Central memory CD4-positive, alpha-beta T cell (primary cell): ENCODE measurements around the gene KIAA1328.
"Not testable (repeated sequence)": the region's sequence is repeated elsewhere in the genome, so short reads cannot be mapped to it uniquely, and the experiment has no call there.

Experiments
- DNase-seq: peaks from one replicate; pipeline ENCODE4 v3.0.0; 2022
- total RNA-seq, 3 experiments: gene quantifications; one replicate each; lab custom pipeline; 2026; lab: John Stamatoyannopoulos, UW

The KIAA1328 gene
- total RNA-seq, result 6.7 to 27.2 (median 15.0) reads per million in 3 experiments

DNA sequence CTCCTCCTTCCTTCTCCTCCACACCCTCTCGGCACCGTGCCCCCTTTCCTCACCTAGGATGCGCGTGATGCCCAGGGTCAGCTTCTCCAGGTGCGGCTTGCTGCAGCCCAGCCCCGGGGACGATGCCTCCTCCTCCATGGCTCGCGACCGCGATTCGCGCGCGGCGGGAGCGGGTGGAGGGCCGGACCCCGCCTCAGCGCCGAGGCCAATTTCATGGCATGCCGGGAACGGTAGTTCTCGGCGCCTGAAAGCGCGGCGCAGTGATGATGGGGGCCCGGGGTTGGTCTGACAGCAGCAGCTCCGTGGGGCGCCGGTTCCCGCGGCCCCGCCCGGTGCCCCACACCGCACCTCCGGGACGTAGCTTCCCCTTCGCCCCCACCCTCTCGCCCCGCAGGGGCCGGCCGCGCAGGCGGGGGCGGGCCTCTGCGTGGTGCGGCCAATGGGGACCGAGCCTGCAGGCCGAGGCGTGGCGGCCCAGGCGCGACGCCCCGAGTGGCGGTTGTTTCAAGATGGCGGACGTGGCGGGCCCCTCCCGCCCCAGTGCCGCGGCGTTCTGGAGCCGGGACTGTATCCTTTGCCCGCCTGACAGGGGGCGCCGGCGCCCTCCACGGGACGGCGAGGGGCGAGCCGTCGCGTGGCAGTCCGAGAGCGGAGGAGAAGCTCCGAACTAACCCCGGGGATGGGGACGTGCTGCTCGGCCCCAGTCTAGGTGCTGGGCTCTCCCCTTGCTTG is at the start of gene KIAA1328, which contains the start of gene TPGS2:
TSS of gene KIAA1328 (plus strand) at position 498 of the 732 bp plus-strand sequence. CDS start at position 510, 12 bp downstream.
TSS of gene TPGS2 (minus strand) at position 373 of the 732 bp plus-strand sequence. CDS start at position 138, 235 bp downstream.
- DNase-seq, result peak; percentile 86

- no peak for DNase-seq
These were observed 48.2 kb upstream of the KIAA1328 start for GRCh38 chr18:36780748-36781147.

DNA sequence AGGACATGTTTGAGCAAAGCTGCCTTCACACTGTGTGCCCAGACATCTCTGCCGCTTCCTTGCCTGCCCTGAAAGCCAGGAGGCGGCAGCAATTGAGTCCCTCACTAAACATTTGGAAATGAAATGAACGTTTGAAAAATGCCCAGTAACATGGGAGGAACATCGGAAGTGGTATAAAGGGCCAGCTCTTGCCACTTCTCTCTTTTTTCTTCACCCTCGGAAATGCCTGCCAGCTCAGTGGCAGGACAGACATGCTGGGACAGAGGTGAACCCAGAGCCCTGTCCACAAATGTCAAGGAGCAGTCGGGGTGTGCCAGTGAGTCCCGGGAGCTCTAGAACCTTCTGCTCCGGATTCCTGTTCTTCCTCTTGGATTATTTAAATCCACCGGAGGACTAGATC is 46.2 kb upstream of the KIAA1328 start:
- no peak for DNase-seq

GRCh38 chr18:36783792-36784191 is 45.1 kb upstream of the KIAA1328 start:
- DNase-seq, result no peak

DNA sequence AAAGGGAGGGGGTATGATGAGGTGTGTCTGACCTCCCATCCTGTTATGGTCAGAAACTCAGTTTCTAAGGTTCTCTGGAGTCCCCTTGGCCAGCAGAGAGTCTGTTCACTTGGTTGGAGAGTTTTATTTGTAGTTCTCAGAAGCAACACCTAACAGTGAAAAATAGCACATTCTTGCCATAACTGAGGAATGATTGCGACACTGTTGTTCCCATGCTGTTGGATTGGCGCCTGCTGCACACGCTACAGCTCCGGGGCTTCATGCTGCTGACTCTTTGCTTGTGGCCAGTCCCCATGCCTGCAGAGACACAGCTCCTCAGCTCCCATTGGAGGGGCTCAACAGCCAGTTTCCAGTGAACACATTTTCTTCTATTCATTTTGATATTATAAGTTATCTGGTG is 42.2 kb upstream of the KIAA1328 start:
- no peak for DNase-seq

- no peak for DNase-seq
These were observed 36.2 kb upstream of the KIAA1328 start for GRCh38 chr18:36792634-36793283.

- no peak for DNase-seq
These were observed 30.0 kb upstream of the KIAA1328 start for GRCh38 chr18:36798738-36799473.

GRCh38 chr18:36805105-36805504 is 23.8 kb upstream of the KIAA1328 start:
- DNase-seq, result no peak

DNA sequence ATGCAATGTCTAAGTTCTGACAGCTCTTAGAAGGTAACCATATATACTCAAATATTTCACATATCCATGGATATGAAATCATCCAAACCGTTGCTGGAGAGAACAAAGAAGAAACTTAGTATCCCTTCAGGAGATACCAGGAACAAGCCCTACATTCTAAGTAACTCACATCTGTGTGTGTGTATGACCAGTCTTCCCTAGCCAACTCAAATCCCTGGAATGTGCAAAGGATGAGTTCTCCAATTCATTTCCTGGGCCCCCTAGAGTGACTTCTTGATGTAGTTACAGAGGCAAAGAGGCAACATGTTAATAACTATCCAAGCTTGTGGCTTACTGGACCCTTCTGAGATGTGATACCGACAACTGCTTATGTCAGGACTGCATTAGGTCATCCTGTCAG is 20.2 kb upstream of the KIAA1328 start:
- no peak for DNase-seq

GRCh38 chr18:36809590-36810381 is 19.1 kb upstream of the KIAA1328 start:
- peak; percentile 51 for DNase-seq

DNA sequence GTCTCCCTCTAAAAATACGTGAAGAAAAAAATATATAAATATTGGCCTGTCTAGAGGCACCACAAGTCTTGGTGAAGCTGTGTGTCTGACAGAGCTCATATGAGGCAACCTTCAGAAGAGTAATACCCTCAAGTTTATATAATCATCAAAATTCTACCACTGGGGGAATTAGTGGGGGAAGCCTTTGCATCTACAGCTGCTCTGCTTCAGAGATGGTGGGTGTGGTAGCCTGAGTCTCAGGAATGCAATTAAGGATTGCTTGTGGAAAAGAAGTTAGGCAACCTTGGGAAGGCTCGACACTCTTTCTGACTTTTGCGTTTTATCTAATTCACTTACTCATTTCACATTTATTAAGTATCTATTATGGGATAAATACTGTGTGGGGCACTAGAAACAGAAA is 17.5 kb upstream of the KIAA1328 start:
- no peak for DNase-seq

- DNase-seq, result no peak
These were observed 17.0 kb upstream of the KIAA1328 start for GRCh38 chr18:36811955-36812354.

- no peak for DNase-seq
These were observed 16.2 kb upstream of the KIAA1328 start for GRCh38 chr18:36812678-36813077.

DNA sequence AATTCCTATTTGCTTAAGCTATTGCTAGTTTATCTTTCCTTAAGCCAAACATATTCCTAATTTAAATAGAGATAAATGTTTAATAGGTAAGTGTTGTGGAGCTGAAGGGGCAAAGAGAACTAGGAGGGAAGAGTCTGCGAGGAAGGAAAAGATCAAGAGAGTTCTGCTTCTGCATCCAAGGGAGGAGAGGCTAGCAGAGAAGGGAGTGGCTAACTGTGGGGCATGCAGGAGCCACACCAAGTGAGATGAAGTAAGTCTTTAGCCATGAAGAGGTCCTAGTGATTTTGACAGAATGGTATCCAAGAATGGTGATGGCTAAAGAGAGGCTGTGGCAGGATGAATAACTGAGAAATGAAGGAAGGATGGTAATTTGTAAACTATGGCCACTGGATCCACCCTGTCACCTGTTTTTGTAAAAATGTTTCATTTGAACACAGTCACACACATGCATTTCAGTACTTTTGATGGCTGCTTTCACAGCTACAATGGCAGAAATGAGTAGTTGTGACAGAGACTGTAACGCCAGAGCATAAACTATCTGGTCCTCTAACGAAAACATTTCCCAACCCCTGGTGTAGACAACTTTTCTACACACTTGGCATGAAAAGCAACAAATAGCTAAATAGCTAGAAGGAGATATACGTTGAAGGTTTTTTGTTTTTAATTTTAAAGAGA is 15.7 kb upstream of the KIAA1328 start:
- no peak for DNase-seq

- no peak for DNase-seq
These were observed 15.1 kb upstream of the KIAA1328 start for GRCh38 chr18:36813824-36814223.

- no peak for DNase-seq
These were observed 13.9 kb upstream of the KIAA1328 start for GRCh38 chr18:36814994-36815393.

- not testable (repeated sequence) for DNase-seq
These were observed 12.8 kb upstream of the KIAA1328 start for GRCh38 chr18:36816096-36816495.

DNA sequence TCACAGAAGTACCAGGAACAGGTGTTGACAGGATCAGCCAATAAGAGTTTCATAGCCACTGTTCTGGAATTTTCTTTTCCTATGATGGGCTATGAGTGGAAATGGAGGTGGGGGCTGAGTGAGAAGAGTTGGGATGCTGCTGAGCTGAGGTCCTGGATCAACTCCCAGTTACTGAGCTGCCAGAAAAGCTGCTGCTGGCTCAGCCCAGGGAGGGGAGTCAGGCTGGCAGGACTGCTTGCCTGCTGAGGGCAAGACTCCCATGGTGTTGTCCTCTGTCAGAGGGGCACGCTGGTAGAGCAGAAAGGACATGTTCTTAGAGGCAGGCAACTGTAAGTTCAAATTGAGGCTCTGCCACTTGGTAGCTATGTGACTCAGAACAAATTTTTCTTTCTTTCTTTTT is 11.9 kb upstream of the KIAA1328 start:
- DNase-seq, result no peak

- no peak for DNase-seq
These were observed 10.3 kb upstream of the KIAA1328 start for GRCh38 chr18:36818652-36819051.

DNA sequence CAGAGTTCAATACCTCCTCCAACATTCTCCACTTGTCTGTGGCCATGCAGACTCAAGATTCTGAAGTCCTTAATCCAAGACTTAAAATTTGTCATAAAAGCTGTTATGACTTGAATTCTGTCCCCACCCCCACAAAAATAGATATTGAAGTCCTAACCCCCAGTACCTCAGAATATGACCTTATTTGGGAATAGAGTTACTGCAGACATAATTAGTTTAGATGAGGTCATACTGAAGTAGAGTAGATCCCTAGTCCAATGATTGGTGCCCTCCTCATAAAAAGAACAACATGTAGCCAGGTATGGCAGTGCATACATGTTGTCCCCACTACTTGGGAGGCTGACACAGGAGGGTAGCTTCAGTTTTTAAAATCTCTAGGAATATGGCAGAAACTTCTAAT is 9.3 kb upstream of the KIAA1328 start:
- DNase-seq, result no peak

DNA sequence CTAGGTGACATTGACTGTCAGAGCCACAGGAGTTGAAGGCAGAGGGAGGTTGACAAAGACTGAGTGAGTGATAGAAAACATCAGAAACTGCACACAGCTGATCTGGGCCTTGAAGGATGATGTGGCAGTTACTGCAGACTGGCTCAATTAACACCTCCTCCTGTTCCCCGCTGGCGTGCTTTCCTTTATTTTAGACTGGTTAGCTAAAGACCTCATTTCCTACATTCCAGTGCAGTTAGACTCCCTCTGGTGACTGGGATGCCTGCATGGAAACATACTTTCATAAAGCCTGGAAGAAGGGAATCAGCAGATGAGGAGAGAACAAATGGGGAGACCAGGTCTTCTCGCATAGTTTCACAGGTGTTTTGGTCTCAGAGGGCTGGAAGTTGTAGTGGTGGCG is 7.2 kb upstream of the KIAA1328 start:
- no peak for DNase-seq

DNA sequence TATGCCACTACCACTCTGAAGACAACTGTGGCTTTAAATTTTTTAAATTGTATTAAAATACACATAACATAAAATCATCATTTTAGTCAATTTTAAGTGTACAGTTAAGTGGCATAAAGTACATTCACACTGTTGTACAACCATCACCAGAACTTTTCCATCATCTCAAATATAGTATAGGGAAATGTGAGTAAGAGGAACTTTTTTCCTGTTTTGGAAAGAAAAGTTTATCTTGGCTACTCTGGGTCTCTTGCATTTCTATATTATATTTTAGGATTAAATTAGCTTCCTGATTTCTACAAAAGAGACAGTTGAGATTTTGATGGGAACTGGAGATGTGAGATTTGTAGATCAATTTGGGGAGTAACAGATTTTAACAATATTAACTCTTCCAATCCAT is 3.4 kb upstream of the KIAA1328 start:
- DNase-seq, result no peak
